Measurements from ENCODE around the gene CAPN1. TPM values are rescaled to one million over a fixed set of nuclear protein-coding genes. Genes with fewer than 3 reads are reported as not detected.

The CAPN1 gene
- total and polyA plus RNA-seq, 2 of the 13 experiments (the other 11 are each of a cell fraction or from before 2014, with no cell fraction given) = 57.3 to 82.6 TPM

DNA sequence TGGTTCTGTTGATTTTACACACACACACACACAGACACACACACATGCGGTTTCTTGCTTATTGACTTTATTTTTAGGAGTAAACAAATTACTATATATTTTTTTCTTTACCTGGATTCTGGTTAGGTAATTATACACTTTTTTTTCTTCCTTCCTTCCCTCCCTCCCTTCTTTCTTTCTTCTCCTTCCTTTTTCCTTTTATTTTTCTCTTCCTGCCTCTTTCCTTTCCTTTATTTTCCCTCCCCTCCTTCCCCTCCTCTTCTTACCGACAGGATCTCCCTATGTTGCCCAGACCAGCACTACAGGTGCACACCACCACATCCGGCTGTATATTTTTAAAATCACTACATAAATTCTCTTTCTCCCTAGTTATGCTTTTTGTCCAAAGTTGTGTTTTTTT is 14.8 kb upstream of the CAPN1 start:
- ATAC-seq = no peak
- CTCF ChIA-PET (ENCODE audit: low intra/inter-chr PET ratio, low total read pairs) = no interaction called here

More for the DNA sequence above, 14.8 kb upstream of the CAPN1 start:
- H3K36me3 ChIP-seq (replicated peaks in 1 of 2; ENCODE audit: control insufficient read depth in 1 of 2, insufficient read depth in 2 of 2, low read length in 2 of 2) = no peaks in the 10 kb centered on the region
- 45% methylated on average over 3 of the region's 3 CpGs for WGBS (ENCODE audit: low lambda C conversion rate)
- no peaks in the 10 kb centered on the region for H4K20me1 ChIP-seq (ENCODE audit: insufficient read depth, low read length)
- H3K4me2 ChIP-seq (ENCODE audit: low read depth, low read length) = peak overlapping the region; percentile 81
- no peaks in the 10 kb centered on the region for H3K79me2 ChIP-seq (ENCODE audit: insufficient read depth, low read length)
- no peaks in the 10 kb centered on the region for H3K27me3 ChIP-seq (ENCODE audit: control insufficient read depth in 1 of 2, insufficient read depth in 2 of 2, low read length in 2 of 2)
- TF ChIP-seq, protein P1, sequence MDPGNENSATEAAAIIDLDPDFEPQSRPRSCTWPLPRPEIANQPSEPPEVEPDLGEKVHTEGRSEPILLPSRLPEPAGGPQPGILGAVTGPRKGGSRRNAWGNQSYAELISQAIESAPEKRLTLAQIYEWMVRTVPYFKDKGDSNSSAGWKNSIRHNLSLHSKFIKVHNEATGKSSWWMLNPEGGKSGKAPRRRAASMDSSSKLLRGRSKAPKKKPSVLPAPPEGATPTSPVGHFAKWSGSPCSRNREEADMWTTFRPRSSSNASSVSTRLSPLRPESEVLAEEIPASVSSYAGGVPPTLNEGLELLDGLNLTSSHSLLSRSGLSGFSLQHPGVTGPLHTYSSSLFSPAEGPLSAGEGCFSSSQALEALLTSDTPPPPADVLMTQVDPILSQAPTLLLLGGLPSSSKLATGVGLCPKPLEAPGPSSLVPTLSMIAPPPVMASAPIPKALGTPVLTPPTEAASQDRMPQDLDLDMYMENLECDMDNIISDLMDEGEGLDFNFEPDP (CRISPR knock-in tag; conservative IDR thresholded peaks at IDR 0.05) = 0 out of 2 replicates have a peak, but pooled peaks have one; percentile 3
- TF ChIP-seq, protein P2, sequence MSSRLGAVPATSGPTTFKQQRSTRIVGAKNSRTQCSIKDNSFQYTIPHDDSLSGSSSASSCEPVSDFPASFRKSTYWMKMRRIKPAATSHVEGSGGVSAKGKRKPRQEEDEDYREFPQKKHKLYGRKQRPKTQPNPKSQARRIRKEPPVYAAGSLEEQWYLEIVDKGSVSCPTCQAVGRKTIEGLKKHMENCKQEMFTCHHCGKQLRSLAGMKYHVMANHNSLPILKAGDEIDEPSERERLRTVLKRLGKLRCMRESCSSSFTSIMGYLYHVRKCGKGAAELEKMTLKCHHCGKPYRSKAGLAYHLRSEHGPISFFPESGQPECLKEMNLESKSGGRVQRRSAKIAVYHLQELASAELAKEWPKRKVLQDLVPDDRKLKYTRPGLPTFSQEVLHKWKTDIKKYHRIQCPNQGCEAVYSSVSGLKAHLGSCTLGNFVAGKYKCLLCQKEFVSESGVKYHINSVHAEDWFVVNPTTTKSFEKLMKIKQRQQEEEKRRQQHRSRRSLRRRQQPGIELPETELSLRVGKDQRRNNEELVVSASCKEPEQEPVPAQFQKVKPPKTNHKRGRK (CRISPR knock-in tag; IDR thresholded peaks at IDR 0.05) = 0 out of 2 replicates have a peak, but pooled peaks have one; percentile 82
- TF ChIP-seq, protein P3, sequence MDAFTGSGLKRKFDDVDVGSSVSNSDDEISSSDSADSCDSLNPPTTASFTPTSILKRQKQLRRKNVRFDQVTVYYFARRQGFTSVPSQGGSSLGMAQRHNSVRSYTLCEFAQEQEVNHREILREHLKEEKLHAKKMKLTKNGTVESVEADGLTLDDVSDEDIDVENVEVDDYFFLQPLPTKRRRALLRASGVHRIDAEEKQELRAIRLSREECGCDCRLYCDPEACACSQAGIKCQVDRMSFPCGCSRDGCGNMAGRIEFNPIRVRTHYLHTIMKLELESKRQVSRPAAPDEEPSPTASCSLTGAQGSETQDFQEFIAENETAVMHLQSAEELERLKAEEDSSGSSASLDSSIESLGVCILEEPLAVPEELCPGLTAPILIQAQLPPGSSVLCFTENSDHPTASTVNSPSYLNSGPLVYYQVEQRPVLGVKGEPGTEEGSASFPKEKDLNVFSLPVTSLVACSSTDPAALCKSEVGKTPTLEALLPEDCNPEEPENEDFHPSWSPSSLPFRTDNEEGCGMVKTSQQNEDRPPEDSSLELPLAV (CRISPR knock-in tag; conservative IDR thresholded peaks at IDR 0.05; ENCODE audit: low read depth) = no peak
- DNase-seq (ENCODE audit: low spot score) = no peak
- peak overlapping the region; percentile 80 for H3K9ac ChIP-seq (ENCODE audit: insufficient read depth, low read depth, low read length)
- no peak overlapping the region for H2AFZ ChIP-seq (ENCODE audit: low read length)
- intact Hi-C loops (cut with micrococcal nuclease; ENCODE audit: unreplicated experiment) = loop anchor here (1.0 to 2.0 kb wide), 3 partner anchors 14 to 50 kb away; partner anchors contain the start of genes CAPN1 and ZNHIT2
- POLR2A ChIA-PET = interaction anchor here (1.2 to 6.5 kb wide), 5 partner anchors 13 to 49 kb away, joined by 5 to 105 read pairs (median 72); partner anchors contain the start of genes CAPN1, FAU, MRPL49 and SYVN1
- no TSS peak for BruUV-seq (replicated peaks)
- H3K4me1 ChIP-seq (ENCODE audit: insufficient read depth, low read length) = peaks cover 80% of the 10 kb centered on the region
- no peaks in the 10 kb centered on the region for H3K9me3 ChIP-seq (ENCODE audit: low read length)
- peak overlapping the region; percentile 99 for H3K27ac ChIP-seq (ENCODE audit: extremely low read length, insufficient read depth, low read length)
- FAIRE-seq = no peak
- peak overlapping the region; percentile 37 to 85 (median 77) for H3K4me3 ChIP-seq (replicated peaks in 1 of 3; ENCODE audit: insufficient read depth in 1 of 3, low read depth in 2 of 3, low read length in 3 of 3)
- in situ Hi-C loops (cut with HindIII; ENCODE audit: extremely low pct_ligation_motif_present, low pct_unique_long_range_greater_than_20kb) = no loop called here
